Activated CD4-positive, alpha-beta T cell treated with anti-CD3 and anti-CD28 coated beads, Interleukin-2, amount 50 U/mL, for 4 hours (primary cell): ENCODE results near the gene PRKCD.
"Not testable (repeated sequence)": the region's sequence is repeated elsewhere in the genome, so short reads cannot be mapped to it uniquely, and the experiment has no call there.

Experiments
- DNase-seq, 2 experiments: peaks; one replicate each; pipeline ENCODE4 v3.0.0-alpha.2; 2020

The PRKCD gene

GRCh38 chr3:53140847-53141845, 19.9 kb upstream of the PRKCD start:
- DNase-seq = no peak

GRCh38 chr3:53142986-53143385, 18.0 kb upstream of the PRKCD start:
- no peak for DNase-seq

GRCh38 chr3:53144446-53144845, 16.6 kb upstream of the PRKCD start:
- DNase-seq = no peak

- no peak for DNase-seq
Measured at GRCh38 chr3:53144862-53145712, 15.9 kb upstream of the PRKCD start.

GRCh38 chr3:53145713-53146080, 15.3 kb upstream of the PRKCD start:
- no peak for DNase-seq

GRCh38 chr3:53146319-53146891, 14.6 kb upstream of the PRKCD start:
- no peak for DNase-seq

GRCh38 chr3:53147151-53147902, 13.7 kb upstream of the PRKCD start:
- DNase-seq = no peak

GRCh38 chr3:53147903-53148400, 13.1 kb upstream of the PRKCD start:
- no peak for DNase-seq

- no peak for DNase-seq
Measured at GRCh38 chr3:53149006-53149690, 11.9 kb upstream of the PRKCD start.

- no peak for DNase-seq
Measured at GRCh38 chr3:53149699-53150098, 11.3 kb upstream of the PRKCD start.

- DNase-seq = no peak
Measured at GRCh38 chr3:53150247-53151085, 10.5 kb upstream of the PRKCD start.

GRCh38 chr3:53151086-53151438, 9.9 kb upstream of the PRKCD start:
- DNase-seq = not testable (repeated sequence)

- DNase-seq = no peak
Measured at GRCh38 chr3:53151465-53151864, 9.5 kb upstream of the PRKCD start.

- no peak for DNase-seq
Measured at GRCh38 chr3:53151870-53152660, 8.9 kb upstream of the PRKCD start.

- no peak for DNase-seq
Measured at GRCh38 chr3:53153264-53153823, 7.7 kb upstream of the PRKCD start.

- DNase-seq = no peak
Measured at GRCh38 chr3:53153980-53154379, 7.0 kb upstream of the PRKCD start.

GRCh38 chr3:53154881-53155285, 6.1 kb upstream of the PRKCD start:
- DNase-seq = no peak

- DNase-seq = no peak
Measured at GRCh38 chr3:53155760-53156159, 5.2 kb upstream of the PRKCD start.

GRCh38 chr3:53156368-53156834, 4.6 kb upstream of the PRKCD start:
- no peak for DNase-seq
